Dendritic cell treated with granulocyte-macrophage colony-stimulating factor and Interleukin-4, amounts not matched to agents 40 ng/mL and 50 ng/mL, for 4 days (primary cell): ENCODE results near the gene NR4A2.
"Not testable (repeated sequence)": the region's sequence is repeated elsewhere in the genome, so short reads cannot be mapped to it uniquely, and the experiment has no call there.

ENCODE experiments used
- H3K27ac Mint-ChIP-seq: one replicate; pipeline ENCODE4 v1.8.0; 2022; ENCODE audit warnings: mild to moderate bottlenecking, mixed read lengths
- H3K27me3 Mint-ChIP-seq: one replicate; pipeline ENCODE4 v1.8.0; 2022; ENCODE audit warnings: mild to moderate bottlenecking, mixed read lengths
- H3K36me3 Mint-ChIP-seq: one replicate; pipeline ENCODE4 v1.8.0; 2022; ENCODE audit warnings: low read depth, mixed read lengths
- H3K4me1 Mint-ChIP-seq: one replicate; pipeline ENCODE4 v1.8.0; 2022; ENCODE audit warnings: low read depth, mixed read lengths
- H3K4me3 Mint-ChIP-seq: one replicate; pipeline ENCODE4 v1.8.0; 2022; ENCODE audit warnings: mild to moderate bottlenecking, moderate library complexity, mixed read lengths
- H3K9me3 Mint-ChIP-seq: one replicate; pipeline ENCODE4 v1.8.0; 2022; ENCODE audit warnings: mixed read lengths
- intact Hi-C: fragments of 100-400 bp; cut with micrococcal nuclease; formaldehyde crosslinking; loops from one replicate; pipeline ENCODE4 v1.15.0; 2022

NR4A2 gene

GRCh38 chr2:156293382-156293781 lies 39.1 kb downstream of the NR4A2 start:
- intact Hi-C loops, H3K36me3 Mint-ChIP-seq, H3K4me3 Mint-ChIP-seq, H3K27ac Mint-ChIP-seq, H3K27me3 Mint-ChIP-seq, H3K9me3 Mint-ChIP-seq, H3K4me1 Mint-ChIP-seq: not testable (repeated sequence)

- no peaks in the 10 kb centered on the region for H3K36me3 Mint-ChIP-seq
- H3K27ac Mint-ChIP-seq, result no peak overlapping the region
- H3K9me3 Mint-ChIP-seq, result no peaks in the 10 kb centered on the region
- intact Hi-C loops, result no loop called here
- H3K4me1 Mint-ChIP-seq, result no peaks in the 10 kb centered on the region
- no peak overlapping the region for H3K4me3 Mint-ChIP-seq
- peaks cover 3% of the 10 kb centered on the region for H3K27me3 Mint-ChIP-seq
Observed at GRCh38 chr2:156279446-156280150, 52.9 kb downstream of the NR4A2 start.
